BLaER1 treated with 17β-estradiol and CSF1 and Interleukin-3, amounts not matched to agents 10 nM and 100 nM (cell line): ENCODE measurements around the gene RHPN2.
"Not testable (repeated sequence)": the region's sequence is repeated elsewhere in the genome, so short reads cannot be mapped to it uniquely, and the experiment has no call there.

Experiments used
- H3K27ac ChIP-seq, 11 experiments: shearing (Covaris generic); formaldehyde crosslinking; 2 replicates each; pipeline ENCODE4 v1.8.1; 2022
- H3K27me3 ChIP-seq, 11 experiments: shearing (Covaris generic); formaldehyde crosslinking; 2 replicates each; pipeline ENCODE4 v1.8.1; 2022
- H3K36me3 ChIP-seq, 11 experiments: shearing (Covaris generic); formaldehyde crosslinking; 2 replicates each; pipeline ENCODE4 v1.8.1; 2022
- H3K4me1 ChIP-seq, 10 experiments: shearing (Covaris generic); formaldehyde crosslinking; 2 replicates each; pipeline ENCODE4 v1.8.1; 2022
- H3K4me2 ChIP-seq, 11 experiments: shearing (Covaris generic); formaldehyde crosslinking; 2 replicates each; pipeline ENCODE4 v1.8.1; 2022
- H3K4me3 ChIP-seq, 10 experiments: shearing (Covaris generic); formaldehyde crosslinking; 2 replicates each; pipeline ENCODE4 v1.8.1; 2022
- H3K9ac ChIP-seq, 11 experiments: shearing (Covaris generic); formaldehyde crosslinking; 2 replicates each; pipeline ENCODE4 v1.8.1; 2022
- H3K9me3 ChIP-seq, 11 experiments: shearing (Covaris generic); formaldehyde crosslinking; replicated peaks in 1 of 11; 2 replicates each; pipeline ENCODE4 v1.8.1; 2022
- H4K20me1 ChIP-seq, 11 experiments: shearing (Covaris generic); formaldehyde crosslinking; 2 replicates each; pipeline ENCODE4 v1.8.1; 2022
- Cebpa-rat ChIP-seq, 11 experiments: shearing (Covaris generic); IDR thresholded peaks; 2 replicates each; pipeline ENCODE4 v1.8.1; 2022

Gene RHPN2

GRCh38 chr19:33055718-33056117 lies 9.0 kb downstream of the RHPN2 start:
- H3K36me3 ChIP-seq: no peaks in the 10 kb centered on the region
- H3K9me3 ChIP-seq: no peaks in the 10 kb centered on the region
- no peaks in the 10 kb centered on the region for H3K27me3 ChIP-seq
- H4K20me1 ChIP-seq: peaks cover 0 to 4% (median 0%) of the 10 kb centered on the region in 11 experiments; a peak in 2 of 22 replicates
- no peak overlapping the region for H3K9ac ChIP-seq
- peaks cover 0 to 9% (median 7%) of the 10 kb centered on the region in 10 experiments; a peak in 11 of 20 replicates for H3K4me1 ChIP-seq
- no peak overlapping the region for H3K4me2 ChIP-seq
- no peak for TF ChIP-seq Cebpa-rat (IDR thresholded peaks at IDR 0.05)
- H3K27ac ChIP-seq: no peak overlapping the region
- H3K4me3 ChIP-seq: no peak overlapping the region

DNA sequence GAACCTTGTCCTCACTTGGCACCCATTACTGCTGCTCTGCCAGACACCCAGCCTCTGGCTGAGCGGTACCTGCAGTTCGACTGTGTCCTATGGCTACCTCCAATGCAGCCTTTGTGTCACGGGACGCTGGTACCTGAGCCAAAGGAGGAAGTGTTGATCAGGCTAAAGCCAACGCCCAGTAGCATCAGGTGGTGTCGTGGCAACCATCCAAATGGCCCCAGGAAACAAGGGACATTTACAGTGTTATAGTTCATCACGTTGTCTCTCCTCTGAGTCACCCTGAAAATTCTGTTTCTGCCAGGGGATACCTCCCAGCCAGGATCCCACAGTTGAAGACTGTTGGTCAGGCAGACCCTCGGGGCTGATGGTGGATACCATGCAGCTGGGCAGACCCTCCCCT lies 10.1 kb downstream of the RHPN2 start:
- Histone ChIP-seq H3K4me3 (no peak overlapping the region), H3K4me1 (peaks cover 0 to 9% (median 7%) of the 10 kb centered on the region in 10 experiments; a peak in 11 of 20 replicates), H3K9ac (no peak overlapping the region), H3K36me3 (no peaks in the 10 kb centered on the region), H3K27me3 (no peaks in the 10 kb centered on the region), H3K9me3 (no peaks in the 10 kb centered on the region), H3K27ac (no peak overlapping the region), H4K20me1 (no peaks in the 10 kb centered on the region; a peak in 1 of 22 replicates), H3K4me2 (no peak overlapping the region)
- no peak for TF ChIP-seq Cebpa-rat (IDR thresholded peaks at IDR 0.05)

DNA sequence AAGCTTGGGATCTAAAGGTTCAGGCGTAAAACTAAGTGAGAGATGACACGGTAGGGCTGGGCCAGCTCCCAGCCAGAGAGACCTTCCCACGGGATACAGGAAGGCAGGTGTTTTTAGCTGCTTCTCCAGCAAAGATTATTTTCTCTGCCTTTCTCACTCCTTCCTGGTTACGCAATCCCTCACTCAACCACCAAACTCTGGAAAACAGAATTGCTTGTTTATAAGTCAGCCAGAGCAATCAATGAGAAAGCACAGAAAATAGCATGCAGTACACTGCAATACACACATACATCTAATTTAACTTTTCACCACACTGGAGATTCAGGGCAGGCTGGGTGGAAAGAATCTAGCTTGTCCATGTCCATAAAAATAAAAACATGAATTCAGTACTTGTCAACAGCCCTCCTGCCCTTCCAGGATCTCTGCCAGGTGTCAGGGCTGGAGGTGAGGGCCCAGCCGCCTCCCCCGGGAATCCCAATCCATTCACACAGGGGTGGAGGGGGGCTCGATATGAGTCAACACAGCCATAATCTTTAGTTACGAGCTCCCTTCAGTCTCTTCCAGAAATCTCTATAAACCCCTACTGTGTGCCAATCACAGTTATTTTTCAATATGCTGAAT lies 12.2 kb downstream of the RHPN2 start:
- H3K9me3 ChIP-seq: no peaks in the 10 kb centered on the region
- peaks cover 0 to 9% (median 7%) of the 10 kb centered on the region in 10 experiments; a peak in 11 of 20 replicates for H3K4me1 ChIP-seq
- no peaks in the 10 kb centered on the region for H3K27me3 ChIP-seq
- H3K4me3 ChIP-seq: no peak overlapping the region
- H3K27ac ChIP-seq: no peak overlapping the region
- H3K4me2 ChIP-seq: peak overlapping the region in 6 of 11 experiments; percentile 7 to 42 (median 33); a peak in 7 of 22 replicates
- peak in 8 of 11 experiments; percentile 46 to 89 (median 74); a peak in 15 of 22 replicates for TF ChIP-seq Cebpa-rat (IDR thresholded peaks at IDR 0.05)
- no peaks in the 10 kb centered on the region; a peak in 1 of 22 replicates for H4K20me1 ChIP-seq
- H3K9ac ChIP-seq: no peak overlapping the region
- no peaks in the 10 kb centered on the region for H3K36me3 ChIP-seq

DNA sequence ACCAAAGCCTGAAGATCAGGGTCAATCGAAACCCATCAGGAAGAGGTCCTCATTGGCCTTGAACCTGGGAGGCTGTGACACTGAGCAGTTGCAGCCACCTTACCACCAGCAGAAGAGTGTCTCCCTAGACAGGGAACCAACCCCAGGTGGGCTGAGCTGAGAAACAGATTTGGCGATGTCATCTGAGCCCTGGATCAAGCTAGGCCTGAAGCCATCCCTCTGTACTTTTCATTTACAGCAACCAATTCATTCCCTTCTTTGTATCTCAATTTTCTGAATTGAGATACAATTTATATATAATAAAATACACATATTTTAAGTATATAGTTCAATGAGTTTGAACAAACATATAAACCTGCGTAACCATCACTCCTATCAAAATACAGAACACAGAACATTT lies 14.6 kb downstream of the RHPN2 start:
- no peak for TF ChIP-seq Cebpa-rat (IDR thresholded peaks at IDR 0.05)
- no peaks in the 10 kb centered on the region; a peak in 1 of 22 replicates for H4K20me1 ChIP-seq
- no peak overlapping the region for H3K4me3 ChIP-seq
- H3K4me2 ChIP-seq: no peak overlapping the region
- no peaks in the 10 kb centered on the region for H3K36me3 ChIP-seq
- no peak overlapping the region for H3K9ac ChIP-seq
- H3K4me1 ChIP-seq: peaks cover 0 to 9% (median 7%) of the 10 kb centered on the region in 10 experiments; a peak in 11 of 20 replicates
- no peaks in the 10 kb centered on the region for H3K27me3 ChIP-seq
- no peaks in the 10 kb centered on the region for H3K9me3 ChIP-seq
- H3K27ac ChIP-seq: no peak overlapping the region

DNA sequence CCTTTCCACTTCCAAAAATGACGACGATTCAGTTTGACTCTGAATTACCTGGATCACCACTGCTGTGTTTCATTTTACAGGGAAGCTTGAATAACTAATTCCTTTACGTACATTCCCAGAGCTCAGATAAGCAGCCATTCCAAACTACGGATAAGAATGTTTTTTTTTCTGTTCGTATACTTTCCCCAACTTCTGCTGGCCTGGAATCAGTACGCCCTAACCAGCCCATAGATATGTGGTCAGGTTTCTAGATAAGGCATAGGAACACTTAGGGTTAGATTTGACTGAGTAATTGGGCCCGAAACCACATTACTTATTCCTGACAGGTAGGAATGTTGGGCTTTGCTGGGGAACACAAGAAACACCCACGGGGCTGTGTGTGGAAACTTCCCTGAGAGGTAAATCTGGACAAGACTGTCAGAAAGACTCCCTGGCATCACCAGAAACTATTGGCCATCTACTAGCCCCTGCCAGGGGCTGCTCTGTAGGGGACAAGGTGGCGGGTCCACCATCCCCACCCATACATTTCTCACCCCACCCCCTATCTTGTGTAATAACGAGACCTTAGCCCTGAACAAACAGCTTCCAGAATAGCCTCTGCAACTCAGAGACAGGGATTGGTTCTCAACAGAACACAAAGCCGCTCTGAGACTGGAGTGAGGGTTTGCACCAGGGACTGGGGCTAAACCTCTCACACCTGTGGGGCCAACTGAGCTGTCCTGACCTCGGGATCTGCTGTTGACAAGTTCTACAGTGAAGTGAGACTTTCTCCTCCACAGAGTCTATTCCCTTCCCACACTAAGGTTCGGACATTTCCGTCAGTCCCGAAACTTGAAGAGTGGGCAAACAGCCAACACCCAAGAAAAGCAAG lies 15.6 kb downstream of the RHPN2 start:
- H3K36me3 ChIP-seq: no peaks in the 10 kb centered on the region
- no peak overlapping the region for H3K9ac ChIP-seq
- H3K27me3 ChIP-seq: no peaks in the 10 kb centered on the region
- peaks cover 0 to 9% (median 7%) of the 10 kb centered on the region in 10 experiments; a peak in 11 of 20 replicates for H3K4me1 ChIP-seq
- no peak overlapping the region for H3K27ac ChIP-seq
- TF ChIP-seq Cebpa-rat (IDR thresholded peaks at IDR 0.05): no peak
- H3K4me2 ChIP-seq: no peak overlapping the region
- no peaks in the 10 kb centered on the region for H3K9me3 ChIP-seq
- H3K4me3 ChIP-seq: no peak overlapping the region
- no peaks in the 10 kb centered on the region; a peak in 1 of 22 replicates for H4K20me1 ChIP-seq

DNA sequence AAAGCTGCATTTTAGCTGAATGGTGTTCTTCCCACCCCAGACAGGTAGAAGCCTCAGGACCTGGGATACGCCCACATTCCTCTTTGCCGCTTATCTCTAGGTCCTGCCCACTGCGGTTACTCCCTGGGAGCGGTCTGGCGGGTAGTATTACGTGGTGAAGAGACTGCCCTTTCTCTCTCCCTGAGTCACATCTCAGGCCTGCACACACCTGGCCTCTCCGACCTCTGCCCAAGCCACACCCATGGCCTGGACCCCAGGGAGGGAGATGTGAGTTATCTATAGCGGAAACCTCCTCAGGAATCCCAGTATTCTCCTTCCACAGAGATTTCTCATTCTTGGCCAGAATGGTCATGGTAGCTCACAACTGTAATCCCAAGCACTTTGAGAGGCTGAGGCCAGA lies 17.3 kb downstream of the RHPN2 start:
- no peaks in the 10 kb centered on the region for H3K9me3 ChIP-seq
- H3K9ac ChIP-seq: no peak overlapping the region
- H3K4me1 ChIP-seq: peaks cover 0 to 5% (median 3%) of the 10 kb centered on the region in 10 experiments; a peak in 11 of 20 replicates
- no peak overlapping the region for H3K4me3 ChIP-seq
- TF ChIP-seq Cebpa-rat (IDR thresholded peaks at IDR 0.05): no peak
- no peaks in the 10 kb centered on the region for H3K27me3 ChIP-seq
- no peak overlapping the region for H3K27ac ChIP-seq
- H4K20me1 ChIP-seq: no peaks in the 10 kb centered on the region; a peak in 1 of 22 replicates
- H3K4me2 ChIP-seq: no peak overlapping the region
- no peaks in the 10 kb centered on the region for H3K36me3 ChIP-seq

GRCh38 chr19:33041828-33042160 lies 22.9 kb downstream of the RHPN2 start:
- not testable (repeated sequence) for H3K9me3 ChIP-seq, H3K36me3 ChIP-seq, H3K4me2 ChIP-seq, H3K4me3 ChIP-seq, H3K27ac ChIP-seq, H3K9ac ChIP-seq
- H3K4me1 ChIP-seq: peaks cover 7 to 26% (median 20%) of the 10 kb centered on the region in 10 experiments; a peak in 18 of 20 replicates
- H4K20me1 ChIP-seq: peaks cover 0 to 22% (median 0%) of the 10 kb centered on the region in 11 experiments; a peak in 7 of 22 replicates
- H3K27me3 ChIP-seq: peaks cover 0 to 10% (median 0%) of the 10 kb centered on the region in 11 experiments; a peak in 5 of 22 replicates

DNA sequence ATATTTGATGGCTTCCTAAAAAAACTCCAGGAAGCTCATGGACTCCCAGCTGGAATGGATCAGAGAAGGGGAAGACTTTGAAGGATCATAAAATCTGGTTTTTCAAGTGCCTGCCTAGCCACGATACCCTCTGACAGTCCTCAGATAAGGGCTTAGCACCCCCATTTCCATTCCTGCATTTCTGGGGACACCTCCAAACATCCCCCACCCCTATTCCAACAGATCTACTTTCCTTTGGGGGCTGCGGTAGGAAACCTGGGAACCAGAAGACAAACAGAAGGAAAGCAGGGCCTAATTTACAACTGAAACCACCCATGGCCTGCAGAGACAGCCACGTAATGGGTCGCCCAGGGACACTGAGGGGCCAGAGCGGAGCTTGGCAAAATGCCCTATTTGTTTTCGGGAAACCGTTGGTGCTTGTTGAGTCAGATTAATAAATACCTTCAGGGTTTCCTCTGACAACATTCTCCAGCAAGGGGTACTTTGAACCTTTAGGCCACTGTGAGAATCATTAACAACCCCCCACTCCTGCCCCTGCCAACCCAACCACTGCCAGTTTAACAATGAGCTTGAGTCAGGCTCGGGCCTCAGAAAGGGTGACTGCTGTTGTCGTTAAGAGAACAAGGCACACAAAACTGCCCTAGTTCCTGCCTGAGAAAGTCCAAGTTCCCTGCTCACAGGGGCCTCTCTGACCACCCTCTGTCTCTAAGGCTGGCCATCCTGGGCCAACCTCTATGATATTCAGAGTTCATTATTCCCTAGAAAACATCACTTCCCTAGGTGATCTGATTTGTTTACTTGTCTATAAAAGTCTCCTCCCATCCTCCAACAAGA lies 23.5 kb downstream of the RHPN2 start:
- Histone ChIP-seq H3K9ac (no peak overlapping the region), H3K4me2 (no peak overlapping the region), H3K27me3 (peaks cover 0 to 10% (median 0%) of the 10 kb centered on the region in 11 experiments; a peak in 5 of 22 replicates), H4K20me1 (peaks cover 0 to 23% (median 0%) of the 10 kb centered on the region in 11 experiments; a peak in 7 of 22 replicates), H3K36me3 (no peaks in the 10 kb centered on the region), H3K9me3 (peaks cover 5 to 9% (median 6%) of the 10 kb centered on the region in 11 experiments; a peak in 14 of 22 replicates), H3K4me1 (peaks cover 7 to 31% (median 23%) of the 10 kb centered on the region in 10 experiments; a peak in 18 of 20 replicates), H3K27ac (no peak overlapping the region), H3K4me3 (no peak overlapping the region)
- no peak for TF ChIP-seq Cebpa-rat (IDR thresholded peaks at IDR 0.05)
